Glomerular visceral epithelial cell (primary cell): ENCODE measurements around the gene VPS9D1.

ENCODE experiments used
- DNase-seq: peaks from one replicate; pipeline ENCODE4 v3.0.0-alpha.2; 2016; ENCODE audit errors: extremely low spot score

The VPS9D1 gene, protein sequence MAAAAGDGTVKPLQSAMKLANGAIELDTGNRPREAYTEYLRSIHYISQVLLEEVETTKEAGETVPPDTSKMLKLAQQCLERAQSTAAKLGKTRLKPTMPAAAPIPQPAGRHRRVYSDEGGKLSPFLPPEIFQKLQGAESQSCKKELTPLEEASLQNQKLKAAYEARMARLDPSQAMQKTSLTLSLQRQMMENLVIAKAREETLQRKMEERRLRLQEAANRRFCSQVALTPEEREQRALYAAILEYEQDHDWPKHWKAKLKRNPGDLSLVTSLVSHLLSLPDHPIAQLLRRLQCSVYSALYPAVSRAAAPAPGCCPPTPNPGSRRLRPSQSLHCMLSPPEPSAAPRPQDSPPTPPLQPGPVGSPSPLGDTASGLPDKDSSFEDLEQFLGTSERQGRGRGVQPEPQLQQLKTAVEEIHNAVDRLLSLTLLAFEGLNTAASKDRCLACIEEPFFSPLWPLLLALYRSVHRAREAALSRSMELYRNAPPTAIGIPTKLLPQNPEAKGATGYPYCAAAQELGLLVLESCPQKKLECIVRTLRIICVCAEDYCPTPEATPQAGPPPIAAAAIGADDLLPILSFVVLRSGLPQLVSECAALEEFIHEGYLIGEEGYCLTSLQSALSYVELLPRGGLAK

GRCh38 chr16:89720813-89721545 lies at the start of gene VPS9D1, which contains the start of gene ZNF276:
TSS of gene VPS9D1 (minus strand) at chr16:89720898. CDS start at chr16:89720861, 37 bp downstream.
TSS of gene ZNF276 (plus strand) at chr16:89721537. CDS start at chr16:89721641, 104 bp downstream.
- DNase-seq, result peak; percentile 74

DNA sequence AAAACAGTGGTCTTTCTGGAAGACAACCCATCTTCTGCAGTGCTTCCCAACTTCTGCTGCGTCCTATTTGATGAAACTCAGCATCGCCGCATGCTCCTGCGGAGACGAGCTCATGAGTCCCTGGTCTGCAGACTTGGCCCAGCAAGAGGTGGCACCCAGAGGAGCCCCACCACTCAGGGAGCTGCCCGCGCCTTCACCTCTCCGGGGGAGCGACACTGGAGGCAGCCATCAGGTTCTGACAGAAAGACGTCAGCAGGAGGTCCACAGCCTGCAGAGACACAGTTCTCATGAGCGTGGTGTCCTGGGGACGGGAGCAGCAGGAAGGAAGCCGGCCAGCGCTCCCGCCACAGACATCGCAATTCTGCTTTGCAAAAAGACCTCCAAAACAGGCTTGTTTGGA lies 49.7 kb upstream of the VPS9D1 start:
- no peak for DNase-seq

- no peak for DNase-seq
These were observed 44.7 kb upstream of the VPS9D1 start for GRCh38 chr16:89765292-89765830.

DNA sequence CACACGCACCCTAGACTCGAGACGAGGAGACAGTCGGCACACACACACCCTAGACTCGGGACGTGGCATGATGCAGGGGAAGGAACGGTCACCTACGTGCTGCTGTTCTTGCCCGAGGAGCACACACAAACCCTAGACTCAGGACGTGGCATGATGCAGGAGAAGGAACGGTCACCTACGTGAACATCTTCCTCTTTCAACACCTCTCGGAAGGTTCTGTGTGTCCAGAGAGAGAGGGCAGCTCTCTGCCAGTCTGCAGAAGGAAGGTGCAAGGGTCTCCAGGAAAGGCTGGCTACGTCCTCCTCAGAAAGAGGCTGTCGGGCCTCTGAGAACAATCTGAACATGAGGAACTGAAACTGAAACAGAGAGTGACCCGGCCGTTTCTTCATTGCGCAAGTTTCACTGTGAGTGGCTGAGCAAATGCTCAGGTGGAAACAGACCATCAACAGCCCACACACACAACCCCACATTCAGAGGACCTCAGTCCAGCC lies 44.1 kb upstream of the VPS9D1 start:
- DNase-seq, result no peak

- DNase-seq, result no peak
These were observed 40.7 kb upstream of the VPS9D1 start for GRCh38 chr16:89761304-89761922.

DNA sequence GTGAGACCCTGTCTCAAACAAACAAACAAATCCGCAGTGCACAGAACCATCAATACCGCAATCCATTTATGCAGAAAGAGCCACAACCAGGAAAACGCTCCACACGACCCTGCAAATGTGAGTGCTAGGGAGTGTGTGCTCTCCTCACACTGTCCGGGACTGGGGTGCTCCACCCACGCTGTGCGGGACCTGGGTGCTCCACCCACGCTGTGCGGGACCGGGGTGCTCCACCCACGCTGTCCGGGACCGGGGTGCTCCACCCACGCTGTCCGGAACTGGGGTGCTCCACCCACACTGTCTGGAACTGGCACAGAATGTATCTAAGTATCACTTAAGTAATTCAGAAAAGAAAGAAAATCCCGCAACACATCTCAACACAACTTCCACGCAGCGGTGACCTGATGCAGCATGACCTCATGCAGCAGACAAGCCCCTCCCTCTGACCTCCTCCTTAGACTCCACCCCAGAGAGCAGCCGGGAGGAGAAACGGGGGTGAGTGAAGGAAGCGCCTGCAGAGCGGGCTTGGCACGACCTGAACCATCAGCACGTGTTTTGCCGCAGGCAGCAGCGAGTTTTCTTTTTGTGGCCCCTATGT lies 39.1 kb upstream of the VPS9D1 start:
- DNase-seq, result no peak

- DNase-seq, result no peak
These were observed 28.9 kb upstream of the VPS9D1 start for GRCh38 chr16:89749637-89750036.

DNA sequence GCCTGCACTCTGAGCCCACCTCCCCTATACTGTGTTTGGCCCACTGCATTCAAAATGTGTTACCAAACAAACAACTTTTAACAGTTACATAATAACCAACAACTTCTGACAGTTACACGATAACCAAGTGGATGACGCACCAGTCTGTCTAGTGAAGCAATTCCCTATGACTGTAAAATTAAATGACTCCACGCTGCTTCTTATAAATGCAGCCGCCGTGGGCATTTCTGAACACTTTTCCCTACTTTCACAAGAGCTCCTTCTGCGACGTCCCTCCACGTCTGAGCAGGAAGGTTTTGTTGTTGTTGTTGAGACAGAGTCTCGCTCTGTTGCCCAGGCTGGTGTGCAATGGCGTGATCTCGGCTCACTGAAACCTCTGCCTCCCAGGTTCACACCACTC lies 28.2 kb upstream of the VPS9D1 start:
- no peak for DNase-seq

- no peak for DNase-seq
These were observed 27.4 kb upstream of the VPS9D1 start for GRCh38 chr16:89748076-89748475.

- DNase-seq, result no peak
These were observed 25.3 kb upstream of the VPS9D1 start for GRCh38 chr16:89746043-89746442.

GRCh38 chr16:89744813-89745212 lies 24.1 kb upstream of the VPS9D1 start:
- no peak for DNase-seq

- DNase-seq, result no peak
These were observed 22.2 kb upstream of the VPS9D1 start for GRCh38 chr16:89742948-89743347.

DNA sequence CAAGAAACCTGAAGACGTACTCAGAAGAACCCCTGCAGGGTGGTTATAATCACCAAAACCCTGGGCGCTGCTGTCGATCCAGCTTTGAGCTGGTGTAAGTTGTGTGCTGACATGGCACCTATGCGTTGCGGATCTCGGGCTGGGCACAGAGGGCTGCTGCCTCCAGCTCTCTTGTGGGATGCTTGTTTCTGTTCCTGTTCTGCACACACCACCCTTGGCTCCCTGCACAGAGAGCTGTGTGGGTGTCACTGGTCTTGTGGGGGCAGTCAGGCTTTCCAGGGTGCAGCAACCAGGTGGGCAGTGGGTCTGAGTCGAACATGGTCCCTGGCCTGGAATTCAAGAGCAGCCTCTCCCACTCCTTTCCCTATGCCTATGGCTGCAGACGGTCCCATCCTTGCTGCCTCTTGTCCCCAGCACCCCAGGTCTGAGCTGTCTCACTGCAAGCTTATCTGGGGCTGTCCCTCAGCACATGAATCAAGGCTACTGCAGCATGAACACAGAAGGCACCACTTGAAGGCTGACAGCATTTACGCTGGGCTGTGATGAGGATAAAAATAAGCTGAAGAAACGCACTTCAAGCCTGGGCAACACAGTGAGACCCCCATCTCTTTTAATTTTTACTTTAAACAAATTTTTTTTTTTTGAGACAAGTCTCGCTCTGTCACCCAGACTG lies 20.8 kb upstream of the VPS9D1 start:
- no peak for DNase-seq

GRCh38 chr16:89739383-89739782 lies 18.7 kb upstream of the VPS9D1 start:
- DNase-seq, result no peak

- no peak for DNase-seq
These were observed 18.0 kb upstream of the VPS9D1 start for GRCh38 chr16:89738538-89739317.

DNA sequence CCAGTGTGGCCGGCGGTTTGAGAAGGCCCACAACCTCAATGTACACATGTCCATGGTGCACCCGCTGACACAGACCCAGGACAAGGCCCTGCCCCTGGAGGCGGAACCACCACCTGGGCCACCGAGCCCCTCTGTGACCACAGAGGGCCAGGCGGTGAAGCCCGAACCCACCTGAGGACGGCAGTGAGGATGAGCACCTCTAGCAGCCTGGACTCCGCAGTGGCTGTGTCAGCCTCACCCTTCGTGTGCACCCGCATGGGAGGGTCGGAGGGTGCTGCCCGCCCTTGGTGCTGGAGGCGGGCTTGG lies 17.3 kb upstream of the VPS9D1 start:
- DNase-seq, result no peak

DNA sequence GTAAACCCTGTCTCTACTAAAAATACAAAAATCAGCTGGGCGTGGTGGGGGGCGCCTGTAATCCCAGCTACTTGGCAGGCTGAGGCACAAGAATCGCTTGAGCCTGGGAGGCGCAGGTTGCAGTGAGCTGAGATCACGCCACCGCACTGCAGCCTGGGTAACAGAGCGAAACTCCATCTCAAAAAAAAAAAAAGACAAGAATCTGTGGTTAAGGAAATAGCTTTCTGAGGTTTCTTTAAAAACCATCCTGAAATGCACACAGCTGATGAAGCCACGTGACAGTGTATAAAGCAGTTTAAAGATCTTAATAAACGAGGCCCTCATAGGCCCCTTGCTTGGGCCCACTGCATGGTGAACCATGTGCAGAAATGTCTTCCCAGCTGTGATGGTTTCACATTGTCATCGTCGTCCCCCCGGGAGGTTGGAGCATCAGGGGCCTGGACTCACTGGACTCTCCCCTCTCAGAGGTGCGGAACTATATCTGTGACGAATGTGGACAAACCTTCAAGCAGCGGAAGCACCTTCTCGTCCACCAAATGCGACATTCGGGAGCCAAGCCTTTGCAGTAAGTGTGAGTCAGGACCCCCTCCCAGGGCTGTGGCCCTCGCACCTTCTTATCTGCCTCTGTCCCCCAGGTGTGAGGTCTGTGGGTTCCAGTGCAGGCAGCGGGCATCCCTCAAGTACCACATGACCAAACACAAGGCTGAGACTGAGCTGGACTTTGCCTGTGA lies 16.8 kb upstream of the VPS9D1 start:
- DNase-seq, result no peak

GRCh38 chr16:89736554-89736953 lies 15.9 kb upstream of the VPS9D1 start:
- DNase-seq, result no peak

DNA sequence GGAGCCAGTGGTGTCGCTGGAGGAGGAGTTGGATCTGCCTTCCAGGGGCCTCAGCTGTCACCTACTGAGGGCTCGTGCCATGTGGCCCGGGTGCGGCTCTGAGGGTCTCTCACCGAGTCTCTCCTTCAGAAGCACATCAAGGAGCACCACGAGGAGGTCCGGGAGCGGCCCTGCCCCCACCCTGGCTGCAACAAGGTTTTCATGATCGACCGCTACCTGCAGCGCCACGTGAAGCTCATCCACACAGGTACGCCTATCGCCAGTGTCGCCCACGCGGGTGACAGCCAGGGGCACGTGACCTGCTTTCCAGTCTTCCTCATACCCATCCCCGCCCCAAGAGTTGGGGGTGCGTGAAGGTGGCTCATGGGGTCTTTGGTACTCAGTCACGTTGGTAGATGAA lies 13.1 kb upstream of the VPS9D1 start:
- no peak for DNase-seq
